IMR-90 (cell line): ENCODE results near the gene HLA-A. TPM values are rescaled to one million over a fixed set of nuclear protein-coding genes. Genes with fewer than 3 reads are reported as not detected.

Experiments
- ATAC-seq: fragments of 200-7000 bp; cut with Tn5 transposase; 2 replicates; pipeline ENCODE4 v1.9.1; 2020; ENCODE audit warnings: low read depth, mild to moderate bottlenecking, moderate library complexity
- BruUV-seq: library from RNA; stranded (reverse); fragments of 400-500 nt; replicated peaks from 2 replicates; lab custom pipeline; 2021; lab: Mats Ljungman, UMichigan
- CTCF ChIA-PET: fragments of 300-600 bp; formaldehyde crosslinking; extraction: SDS; loops from one replicate; lab custom pipeline; 2021; ENCODE audit warnings: antibody characterized with exemption; lab: Yijun Ruan, JAX
- POLR2A ChIA-PET: fragments of 300-600 bp; sonication (Branson Sonifier 250); formaldehyde crosslinking; loops from one replicate; lab custom pipeline; 2022; ENCODE audit warnings: antibody characterized with exemption; ENCODE audit not compliant: unreplicated experiment; lab: Charles Lee
- DNase-seq: peaks from one replicate; pipeline ENCODE4 v3.0.0; 2013
- H2AFZ ChIP-seq: replicated peaks from 2 replicates; pipeline ENCODE3; 2013; ENCODE audit warnings: low read length, mild to moderate bottlenecking; ENCODE audit not compliant: poor library complexity
- H2AK5ac ChIP-seq: 2 replicates; pipeline ENCODE4 v1.6.1; 2013; ENCODE audit warnings: low read depth, low read length, inconsistent platforms
- H2AK9ac ChIP-seq: replicated peaks from 2 replicates; pipeline ENCODE3; 2013; ENCODE audit warnings: mild to moderate bottlenecking, low read depth, low read length, moderate library complexity; ENCODE audit not compliant: poor library complexity
- H2BK120ac ChIP-seq: 2 replicates; pipeline ENCODE4 v1.6.1; 2013; ENCODE audit warnings: low read depth, low read length, inconsistent platforms
- H2BK15ac ChIP-seq: 3 replicates; pipeline ENCODE4 v1.6.1; 2013; ENCODE audit warnings: low read depth, low read length, inconsistent platforms
- H2BK20ac ChIP-seq: 2 replicates; pipeline ENCODE4 v1.6.1; 2013; ENCODE audit warnings: low read depth, mild to moderate bottlenecking, inconsistent platforms, low read length, moderate library complexity
- H2BK5ac ChIP-seq: 2 replicates; pipeline ENCODE4 v1.6.1; 2013; ENCODE audit warnings: mild to moderate bottlenecking, low read depth, low read length, inconsistent platforms; ENCODE audit not compliant: poor library complexity, severe bottlenecking
- H3K14ac ChIP-seq: replicated peaks from 2 replicates; pipeline ENCODE4 v1.6.1; 2013; ENCODE audit warnings: low read depth, low read length, inconsistent platforms
- H3K18ac ChIP-seq: 2 replicates; pipeline ENCODE4 v1.6.1; 2013; ENCODE audit warnings: low read depth, low read length, control low read depth
- H3K23ac ChIP-seq: 2 replicates; pipeline ENCODE4 v1.6.1; 2013; ENCODE audit warnings: low read depth, low read length, inconsistent platforms
- H3K27ac ChIP-seq: 2 replicates; pipeline ENCODE4 v1.5.1; 2013; ENCODE audit warnings: mild to moderate bottlenecking, control low read depth, low read length; ENCODE audit not compliant: insufficient read depth
- H3K27me3 ChIP-seq: 2 replicates; pipeline ENCODE4 v1.6.1; 2013; ENCODE audit warnings: low read length; ENCODE audit not compliant: control insufficient read depth, insufficient read depth
- H3K36me3 ChIP-seq: 2 replicates; pipeline ENCODE4 v1.6.1; 2013; ENCODE audit warnings: low read length, mixed read lengths; ENCODE audit not compliant: control insufficient read depth, insufficient read depth
- H3K4ac ChIP-seq: 2 replicates; pipeline ENCODE4 v1.6.1; 2013; ENCODE audit warnings: low read depth, low read length, inconsistent platforms
- H3K4me1 ChIP-seq: 2 replicates; pipeline ENCODE4 v1.6.1; 2013; ENCODE audit warnings: low read length, mixed read lengths; ENCODE audit not compliant: control insufficient read depth, insufficient read depth
- H3K4me2 ChIP-seq: 2 replicates; pipeline ENCODE4 v1.6.1; 2013; ENCODE audit warnings: low read depth, mild to moderate bottlenecking, control low read depth, low read length, moderate library complexity
- H3K4me3 ChIP-seq: 2 replicates; pipeline ENCODE4 v1.5.1; 2013; ENCODE audit warnings: low read depth, mild to moderate bottlenecking, control low read depth, low read length, moderate library complexity; ENCODE audit not compliant: insufficient read depth
- H3K56ac ChIP-seq: 2 replicates; pipeline ENCODE4 v1.6.1; 2013; ENCODE audit warnings: low read length, inconsistent platforms; ENCODE audit not compliant: insufficient read depth; ENCODE audit errors: extremely low read depth
- H3K79me1 ChIP-seq, 2 experiments: 2 replicates each; pipeline ENCODE4 v1.6.1; 2013; ENCODE audit warnings: low read length in 2 of 2, inconsistent platforms in 1 of 2, low read depth in 1 of 2
- H3K9ac ChIP-seq: 2 replicates; pipeline ENCODE4 v1.6.1; 2013; ENCODE audit warnings: low read depth, low read length, control low read depth
- H3K9me1 ChIP-seq: 2 replicates; pipeline ENCODE4 v1.6.1; 2013; ENCODE audit warnings: low read length, inconsistent platforms; ENCODE audit not compliant: insufficient read depth
- H3K9me3 ChIP-seq: 2 replicates; pipeline ENCODE4 v1.6.1; 2013; ENCODE audit warnings: low read length; ENCODE audit not compliant: control insufficient read depth, insufficient read depth
- H4K20me1 ChIP-seq: 2 replicates; pipeline ENCODE4 v1.6.1; 2013; ENCODE audit warnings: low read length, inconsistent platforms; ENCODE audit not compliant: insufficient read depth
- H4K5ac ChIP-seq: 2 replicates; pipeline ENCODE4 v1.6.1; 2013; ENCODE audit warnings: mild to moderate bottlenecking, low read depth, low read length, control low read depth
- H4K8ac ChIP-seq, 2 experiments: 2 replicates each; pipeline ENCODE4 v1.6.1; 2013; ENCODE audit warnings: low read depth in 2 of 2, low read length in 2 of 2, control low read depth in 1 of 2, inconsistent platforms in 1 of 2
- H4K91ac ChIP-seq: 2 replicates; pipeline ENCODE4 v1.6.1; 2013; ENCODE audit warnings: low read depth, low read length, inconsistent platforms; ENCODE audit not compliant: insufficient read depth
- BHLHE40 ChIP-seq: fragments of 150-350 bp; IDR thresholded peaks from 2 replicates; pipeline ENCODE4 v1.6.1; 2016; ENCODE audit warnings: mild to moderate bottlenecking, low read depth, low read length
- CEBPB ChIP-seq: IDR thresholded peaks from 2 replicates; pipeline ENCODE4 v1.6.1; 2012; ENCODE audit warnings: low read depth, low read length, improper control_type of control experiment
- CHD1 ChIP-seq: IDR thresholded peaks from 2 replicates; pipeline ENCODE4 v1.6.1; 2012; ENCODE audit warnings: low read depth, low read length, improper control_type of control experiment
- FOS ChIP-seq: fragments of 150-350 bp; IDR thresholded peaks from 2 replicates; pipeline ENCODE4 v1.6.1; 2016; ENCODE audit warnings: low read depth, low read length
- MAZ ChIP-seq: IDR thresholded peaks from 2 replicates; pipeline ENCODE4 v1.6.1; 2012; ENCODE audit warnings: low read depth, mild to moderate bottlenecking, low read length, improper control_type of control experiment, moderate library complexity, borderline replicate concordance
- MXI1 ChIP-seq: IDR thresholded peaks from 2 replicates; pipeline ENCODE4 v1.6.1; 2012; ENCODE audit warnings: low read depth, mild to moderate bottlenecking, low read length, moderate library complexity, borderline replicate concordance
- NFE2L2 ChIP-seq: fragments of 150-350 bp; IDR thresholded peaks from 2 replicates; pipeline ENCODE4 v1.6.1; 2016; ENCODE audit warnings: low read depth, mild to moderate bottlenecking, low read length
- POLR2A ChIP-seq: IDR thresholded peaks from 2 replicates; pipeline ENCODE4 v1.6.1; 2012; ENCODE audit warnings: mild to moderate bottlenecking, low read depth, low read length
- RAD21 ChIP-seq: IDR thresholded peaks from 2 replicates; pipeline ENCODE4 v1.6.1; 2012; ENCODE audit warnings: low read length, improper control_type of control experiment
- RCOR1 ChIP-seq: IDR thresholded peaks from 2 replicates; pipeline ENCODE4 v1.6.1; 2012; ENCODE audit warnings: mild to moderate bottlenecking, low read length, improper control_type of control experiment; ENCODE audit not compliant: insufficient replicate concordance
- RFX5 ChIP-seq: IDR thresholded peaks from 2 replicates; pipeline ENCODE4 v1.8.0; 2012; ENCODE audit warnings: low read depth, mild to moderate bottlenecking, low read length, moderate library complexity
- SMC3 ChIP-seq: fragments of 150-350 bp; IDR thresholded peaks from 2 replicates; pipeline ENCODE4 v1.6.1; 2016; ENCODE audit warnings: low read depth, mild to moderate bottlenecking, antibody characterized with exemption, low read length, moderate library complexity
- WGBS, 2 experiments: methylation state at CpG; one replicate each; pipeline versions ENCODE4 v1.1.5 to v1.1.7; 2013; ENCODE audit warnings: missing lambda C conversion rate in 2 of 2; ENCODE audit not compliant: insufficient read length in 1 of 2; ENCODE audit errors: extremely low coverage in 2 of 2; 5-methylcytosine and 5-hydroxymethylcytosine counted together
- dilution Hi-C: fragments of 300-500 bp; cut with HindIII; formaldehyde crosslinking; loops from one replicate; pipeline ENCODE4 v1.14.3; 2018; ENCODE audit warnings: low sequenced_read_pairs; ENCODE audit not compliant: unreplicated experiment
- in situ Hi-C: fragments of 300-500 bp; cut with MboI; formaldehyde crosslinking; loops from 3 replicates; pipeline ENCODE4 v1.14.3; 2019; ENCODE audit warnings: low sequenced_read_pairs, inconsistent platforms, mixed read lengths
- intact Hi-C: fragments of 100-400 bp; cut with micrococcal nuclease; formaldehyde crosslinking; loops from 2 replicates; pipeline ENCODE4 v1.10.0; 2022
- polyA plus RNA-seq, 3 experiments: library from polyadenylated mRNA; depleted of rRNA; stranded (reverse); fragments of >200 nt; gene quantifications; 2 replicates each; pipeline ENCODE4 v1.2.3, GENCODE V29; 2012; ENCODE audit warnings: low replicate concordance in 1 of 3
- total RNA-seq: library from RNA; depleted of rRNA; stranded (reverse); fragments of >200 nt; gene quantifications from 2 replicates; pipeline ENCODE4 v1.2.3, GENCODE V29; 2012
- TF ChIP-seq, protein P1 (sequence below): fragments of 150-350 bp; IDR thresholded peaks from 2 replicates; pipeline ENCODE4 v1.6.1; 2016; ENCODE audit warnings: low read depth, mild to moderate bottlenecking, low read length, moderate library complexity, borderline replicate concordance
- TF ChIP-seq, protein P2 (sequence below): fragments of 150-350 bp; IDR thresholded peaks from 2 replicates; pipeline ENCODE4 v1.6.1; 2017; ENCODE audit warnings: mild to moderate bottlenecking, antibody characterized with exemption, low read length, low read depth

Gene HLA-A
- total and polyA plus RNA-seq, 2 of the 4 experiments (the other 2 are of a cell fraction): 94.5 to 218 TPM

DNA sequence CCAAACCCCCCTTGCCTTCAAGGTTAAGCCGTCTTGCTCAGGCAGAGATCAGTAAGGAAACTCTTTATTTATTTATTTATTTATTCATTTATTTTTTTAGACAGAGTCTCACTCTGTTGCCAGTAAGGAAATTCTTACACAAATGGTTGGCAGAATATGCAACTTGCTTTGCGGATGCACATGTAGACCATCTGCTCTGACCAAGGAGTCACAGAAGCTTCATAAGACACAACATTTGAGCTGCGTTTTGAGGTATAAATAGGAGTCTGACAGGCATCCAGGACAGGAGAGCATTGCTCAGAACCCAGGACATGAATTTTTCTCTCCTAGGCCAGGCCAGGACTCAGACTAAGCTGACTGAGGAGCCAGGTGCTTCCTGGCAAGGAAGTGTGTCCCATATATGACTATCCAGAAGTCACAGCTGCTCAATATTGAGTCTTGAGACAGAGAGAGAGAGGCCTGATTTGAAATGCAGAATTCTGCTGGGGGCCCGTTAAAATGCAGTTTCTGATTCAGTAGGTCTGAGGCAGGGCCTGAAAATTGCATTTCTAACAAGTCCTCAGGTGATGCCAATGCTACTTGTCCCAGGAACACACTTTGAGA lies 43.9 kb downstream of the HLA-A start:
- no peak overlapping the region for H4K91ac ChIP-seq
- H2AK5ac ChIP-seq: no peak overlapping the region
- WGBS, 2 experiments: 100% methylated on average over 1 of the region's 4 CpGs; no CpG with 5 or more reads in 1 of the 2 experiments
- H4K20me1 ChIP-seq: no peaks in the 10 kb centered on the region
- CTCF ChIA-PET: no interaction called here
- in situ Hi-C loops (no loop called here), dilution Hi-C loops (no loop called here), intact Hi-C loops (no loop called here)
- BruUV-seq: no TSS peak
- H3K4me3 ChIP-seq: no peak overlapping the region
- no peak overlapping the region for H2AK9ac ChIP-seq
- no peak overlapping the region for H3K56ac ChIP-seq
- H3K27me3 ChIP-seq: peaks cover 29% of the 10 kb centered on the region
- H4K8ac ChIP-seq: no peak overlapping the region
- H3K4ac ChIP-seq: no peak overlapping the region
- H2BK5ac ChIP-seq: no peak overlapping the region
- DNase-seq: no peak
- no peaks in the 10 kb centered on the region for H3K36me3 ChIP-seq
- H2BK15ac ChIP-seq: no peak overlapping the region
- H3K14ac ChIP-seq: no peak overlapping the region
- no peak overlapping the region for H2AFZ ChIP-seq
- H3K9ac ChIP-seq: no peak overlapping the region
- no peak overlapping the region for H3K27ac ChIP-seq
- POLR2A ChIA-PET: interaction anchor here (0.5 kb wide), 1 partner anchor 125 kb away, joined by 3 read pairs; no protein-coding TSS in a partner anchor
- no peak overlapping the region for H3K23ac ChIP-seq
- H2BK20ac ChIP-seq: no peak overlapping the region
- no peak overlapping the region for H2BK120ac ChIP-seq
- no peaks in the 10 kb centered on the region for H3K9me1 ChIP-seq
- TF ChIP-seq RAD21 (no peak), CHD1 (no peak), RFX5 (no peak), BHLHE40 (no peak), MAZ (no peak), NFE2L2 (no peak), POLR2A (no peak), RCOR1 (no peak), FOS (no peak), CEBPB (no peak), MXI1 (no peak), SMC3 (no peak)
- TF ChIP-seq, protein P1, sequence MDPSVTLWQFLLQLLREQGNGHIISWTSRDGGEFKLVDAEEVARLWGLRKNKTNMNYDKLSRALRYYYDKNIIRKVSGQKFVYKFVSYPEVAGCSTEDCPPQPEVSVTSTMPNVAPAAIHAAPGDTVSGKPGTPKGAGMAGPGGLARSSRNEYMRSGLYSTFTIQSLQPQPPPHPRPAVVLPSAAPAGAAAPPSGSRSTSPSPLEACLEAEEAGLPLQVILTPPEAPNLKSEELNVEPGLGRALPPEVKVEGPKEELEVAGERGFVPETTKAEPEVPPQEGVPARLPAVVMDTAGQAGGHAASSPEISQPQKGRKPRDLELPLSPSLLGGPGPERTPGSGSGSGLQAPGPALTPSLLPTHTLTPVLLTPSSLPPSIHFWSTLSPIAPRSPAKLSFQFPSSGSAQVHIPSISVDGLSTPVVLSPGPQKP: no peak
- TF ChIP-seq, protein P2, sequence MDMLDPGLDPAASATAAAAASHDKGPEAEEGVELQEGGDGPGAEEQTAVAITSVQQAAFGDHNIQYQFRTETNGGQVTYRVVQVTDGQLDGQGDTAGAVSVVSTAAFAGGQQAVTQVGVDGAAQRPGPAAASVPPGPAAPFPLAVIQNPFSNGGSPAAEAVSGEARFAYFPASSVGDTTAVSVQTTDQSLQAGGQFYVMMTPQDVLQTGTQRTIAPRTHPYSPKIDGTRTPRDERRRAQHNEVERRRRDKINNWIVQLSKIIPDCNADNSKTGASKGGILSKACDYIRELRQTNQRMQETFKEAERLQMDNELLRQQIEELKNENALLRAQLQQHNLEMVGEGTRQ: no peak
- H3K4me1 ChIP-seq: no peaks in the 10 kb centered on the region
- no peak overlapping the region for H3K18ac ChIP-seq
- H3K9me3 ChIP-seq: no peaks in the 10 kb centered on the region
- H3K79me1 ChIP-seq: no peaks in the 10 kb centered on the region
- no peak overlapping the region for H4K5ac ChIP-seq
- H3K4me2 ChIP-seq: no peak overlapping the region
- ATAC-seq: no peak
